CD4-positive, alpha-beta T cell treated with Interleukin-21 for 1 hour (primary cell): ENCODE data around the gene DDR1.
"Not testable (repeated sequence)": the region's sequence is repeated elsewhere in the genome, so short reads cannot be mapped to it uniquely, and the experiment has no call there.

Experiments used
- DNase-seq: peaks from one replicate; pipeline ENCODE4 v3.0.0-alpha.2; 2020

Gene DDR1

GRCh38 chr6:30854285-30855040 lies 29.9 kb upstream of the DDR1 start:
- no peak for DNase-seq

- no peak for DNase-seq
These were observed 28.8 kb upstream of the DDR1 start for GRCh38 chr6:30855429-30856075.

- no peak for DNase-seq
These were observed 27.2 kb upstream of the DDR1 start for GRCh38 chr6:30857112-30857511.

- DNase-seq = no peak
These were observed 26.8 kb upstream of the DDR1 start for GRCh38 chr6:30857549-30857948.

GRCh38 chr6:30859726-30860125 lies 24.6 kb upstream of the DDR1 start:
- not testable (repeated sequence) for DNase-seq

- DNase-seq = no peak
These were observed 22.9 kb upstream of the DDR1 start for GRCh38 chr6:30861257-30862048.

GRCh38 chr6:30862156-30862875 lies 22.0 kb upstream of the DDR1 start:
- no peak for DNase-seq

- no peak for DNase-seq
These were observed 20.0 kb upstream of the DDR1 start for GRCh38 chr6:30864325-30864724.

- not testable (repeated sequence) for DNase-seq
These were observed 15.0 kb upstream of the DDR1 start for GRCh38 chr6:30869241-30869749.

- DNase-seq = no peak
These were observed 13.8 kb upstream of the DDR1 start for GRCh38 chr6:30870546-30870945.

GRCh38 chr6:30871592-30872183 lies 12.6 kb upstream of the DDR1 start:
- DNase-seq = no peak

GRCh38 chr6:30873137-30873640 lies 11.1 kb upstream of the DDR1 start:
- no peak for DNase-seq

- DNase-seq = not testable (repeated sequence)
These were observed 10.5 kb upstream of the DDR1 start for GRCh38 chr6:30873795-30874194.

- DNase-seq = no peak
These were observed 8.9 kb upstream of the DDR1 start for GRCh38 chr6:30875244-30876038.

- no peak for DNase-seq
These were observed 8.1 kb upstream of the DDR1 start for GRCh38 chr6:30876039-30876730.

- DNase-seq = peak; percentile 81
These were observed 6.7 kb upstream of the DDR1 start for GRCh38 chr6:30877419-30878262.

GRCh38 chr6:30879684-30880427 lies 4.5 kb upstream of the DDR1 start:
- no peak for DNase-seq

GRCh38 chr6:30880698-30881252 lies 3.5 kb upstream of the DDR1 start:
- DNase-seq = no peak
